Activated naive CD8-positive, alpha-beta T cell treated with anti-CD3 and anti-CD28 coated beads, Interleukin-2, amount 50 U/mL, for 24 hours (primary cell): ENCODE data around the gene POU4F1.
"Not testable (repeated sequence)": the region's sequence is repeated elsewhere in the genome, so short reads cannot be mapped to it uniquely, and the experiment has no call there.

Source experiments
- ATAC-seq: fragments of 150-1000 bp; cut with Tn5 transposase; one replicate; pipeline ENCODE4 v1.10.0; 2021
- DNase-seq: peaks from one replicate; pipeline ENCODE4 v3.0.0; 2021
- H3K27ac Mint-ChIP-seq: one replicate; pipeline ENCODE4 v1.8.0; 2021; ENCODE audit warnings: mild to moderate bottlenecking, mixed read lengths
- H3K27me3 Mint-ChIP-seq: one replicate; pipeline ENCODE4 v1.8.0; 2021; ENCODE audit warnings: mixed read lengths
- H3K36me3 Mint-ChIP-seq: one replicate; pipeline ENCODE4 v1.8.0; 2021; ENCODE audit warnings: low read depth, mixed read lengths
- H3K4me1 Mint-ChIP-seq: one replicate; pipeline ENCODE4 v1.8.0; 2021; ENCODE audit warnings: mixed read lengths
- H3K4me3 Mint-ChIP-seq: one replicate; pipeline ENCODE4 v1.8.0; 2021; ENCODE audit warnings: mild to moderate bottlenecking, moderate library complexity, mixed read lengths
- H3K9me3 Mint-ChIP-seq: one replicate; pipeline ENCODE4 v1.8.0; 2021; ENCODE audit warnings: mixed read lengths

POU4F1 gene

GRCh38 chr13:78603240-78603957 is at the start of gene POU4F1:
TSS of gene POU4F1 (minus strand) at chr13:78603552. CDS start at chr13:78603326, 226 bp downstream.
- Mint-ChIP-seq H3K27ac (peak within 1 kb of the TSS; percentile 69), H3K4me1 (peaks cover 46% of the 10 kb centered on the region), H3K27me3 (peaks cover 88% of the 10 kb centered on the region), H3K36me3 (peaks cover 4% of the 10 kb centered on the region), H3K9me3 (peaks cover 12% of the 10 kb centered on the region), H3K4me3 (peak within 1 kb of the TSS; percentile 76)
- ATAC-seq: peak; percentile 82
- peak; percentile 70 for DNase-seq

- Mint-ChIP-seq H3K4me3 (no peak overlapping the region), H3K36me3 (peaks cover 15% of the 10 kb centered on the region), H3K27me3 (no peaks in the 10 kb centered on the region), H3K9me3 (no peaks in the 10 kb centered on the region), H3K27ac (no peak overlapping the region), H3K4me1 (peaks cover 21% of the 10 kb centered on the region)
- ATAC-seq (peak; percentile 33), DNase-seq (no peak)
Observed at GRCh38 chr13:78652651-78653050, 49.3 kb upstream of the POU4F1 start.

- Mint-ChIP-seq H3K27me3 (no peaks in the 10 kb centered on the region), H3K4me3 (no peak overlapping the region), H3K36me3 (peaks cover 13% of the 10 kb centered on the region), H3K4me1 (peaks cover 17% of the 10 kb centered on the region), H3K9me3 (no peaks in the 10 kb centered on the region), H3K27ac (no peak overlapping the region)
- ATAC-seq (peak; percentile 75), DNase-seq (no peak)
Observed at GRCh38 chr13:78650717-78651083, 47.3 kb upstream of the POU4F1 start.

GRCh38 chr13:78649997-78650716 is 46.8 kb upstream of the POU4F1 start:
- Mint-ChIP-seq H3K27me3 (no peaks in the 10 kb centered on the region), H3K4me1 (peaks cover 14% of the 10 kb centered on the region), H3K4me3 (no peak overlapping the region), H3K36me3 (peaks cover 10% of the 10 kb centered on the region), H3K27ac (no peak overlapping the region), H3K9me3 (no peaks in the 10 kb centered on the region)
- no peak for DNase-seq
- peak; percentile 28 for ATAC-seq

- not testable (repeated sequence) for ATAC-seq, H3K4me3 Mint-ChIP-seq, H3K9me3 Mint-ChIP-seq, DNase-seq, H3K4me1 Mint-ChIP-seq, H3K27ac Mint-ChIP-seq, H3K27me3 Mint-ChIP-seq
- peaks cover 13% of the 10 kb centered on the region for H3K36me3 Mint-ChIP-seq
Observed at GRCh38 chr13:78647109-78647678, 43.8 kb upstream of the POU4F1 start.

DNA sequence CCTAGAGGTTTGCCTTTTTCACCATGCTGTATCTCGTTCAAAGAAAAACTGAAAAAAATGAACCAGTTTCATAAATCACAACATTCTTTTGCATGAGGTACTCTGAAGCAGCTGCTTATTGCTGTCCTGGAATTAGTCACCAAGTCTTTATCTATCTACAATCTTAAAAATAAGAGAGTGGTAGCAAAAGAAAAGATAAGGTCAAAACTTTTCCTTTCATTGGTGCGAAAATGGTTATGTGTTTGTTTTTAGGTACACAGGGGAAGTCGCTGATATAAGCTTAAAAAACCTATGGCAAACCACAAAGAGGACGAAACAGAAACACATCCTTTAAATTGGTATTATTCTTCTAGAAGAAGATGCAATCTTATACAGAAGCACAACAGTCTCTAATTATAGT is 34.9 kb upstream of the POU4F1 start:
- ATAC-seq (no peak), DNase-seq (no peak)
- no peak overlapping the region for H3K27ac Mint-ChIP-seq
- no peaks in the 10 kb centered on the region for H3K9me3 Mint-ChIP-seq
- H3K4me1 Mint-ChIP-seq: peaks cover 6% of the 10 kb centered on the region
- no peaks in the 10 kb centered on the region for H3K27me3 Mint-ChIP-seq
- peaks cover 78% of the 10 kb centered on the region for H3K36me3 Mint-ChIP-seq
- no peak overlapping the region for H3K4me3 Mint-ChIP-seq

DNA sequence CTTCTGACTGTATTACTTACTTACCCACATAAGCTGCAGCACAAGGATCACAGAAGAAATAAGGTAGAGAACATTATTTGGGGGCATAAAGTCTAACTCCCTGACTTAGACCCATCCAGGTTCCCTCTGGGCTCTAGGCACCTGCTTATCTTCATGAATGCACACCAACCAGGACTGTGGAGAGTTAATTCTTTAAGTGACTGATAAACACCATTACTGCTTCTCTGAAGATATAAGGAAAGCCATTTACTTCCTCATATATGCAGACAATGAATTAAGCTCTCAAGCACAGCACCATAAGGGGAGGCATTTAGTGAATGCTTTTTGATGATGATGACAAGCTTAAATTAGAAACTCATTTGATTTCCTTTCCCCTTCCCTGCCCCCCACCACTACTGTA is 33.1 kb upstream of the POU4F1 start:
- H3K9me3 Mint-ChIP-seq: no peaks in the 10 kb centered on the region
- peaks cover 84% of the 10 kb centered on the region for H3K36me3 Mint-ChIP-seq
- H3K27me3 Mint-ChIP-seq: no peaks in the 10 kb centered on the region
- no peak overlapping the region for H3K4me3 Mint-ChIP-seq
- H3K4me1 Mint-ChIP-seq: peaks cover 6% of the 10 kb centered on the region
- no peak overlapping the region for H3K27ac Mint-ChIP-seq
- ATAC-seq (no peak), DNase-seq (no peak)

DNA sequence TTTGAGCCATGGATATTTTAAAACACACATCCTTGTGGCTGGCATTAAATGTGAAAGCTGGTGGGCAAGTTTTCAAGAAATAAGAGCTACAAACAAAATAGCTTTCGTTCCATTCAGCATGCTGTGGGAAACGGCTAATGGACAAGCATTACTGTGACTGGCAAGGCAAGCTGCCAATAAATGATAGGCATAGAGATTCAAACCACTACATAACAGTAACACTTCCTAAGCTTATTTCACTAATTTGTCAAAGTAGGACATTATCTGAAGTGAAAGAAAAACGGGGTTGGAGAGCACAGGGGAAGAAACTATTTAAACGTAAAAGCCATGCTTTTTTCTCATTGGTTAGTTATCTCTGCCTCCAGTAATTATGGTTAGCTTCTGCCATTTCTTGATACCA is 29.6 kb upstream of the POU4F1 start:
- H3K27me3 Mint-ChIP-seq: no peaks in the 10 kb centered on the region
- no peak overlapping the region for H3K27ac Mint-ChIP-seq
- no peaks in the 10 kb centered on the region for H3K4me1 Mint-ChIP-seq
- no peaks in the 10 kb centered on the region for H3K9me3 Mint-ChIP-seq
- DNase-seq (no peak), ATAC-seq (no peak)
- no peak overlapping the region for H3K4me3 Mint-ChIP-seq
- H3K36me3 Mint-ChIP-seq: peaks cover 87% of the 10 kb centered on the region

DNA sequence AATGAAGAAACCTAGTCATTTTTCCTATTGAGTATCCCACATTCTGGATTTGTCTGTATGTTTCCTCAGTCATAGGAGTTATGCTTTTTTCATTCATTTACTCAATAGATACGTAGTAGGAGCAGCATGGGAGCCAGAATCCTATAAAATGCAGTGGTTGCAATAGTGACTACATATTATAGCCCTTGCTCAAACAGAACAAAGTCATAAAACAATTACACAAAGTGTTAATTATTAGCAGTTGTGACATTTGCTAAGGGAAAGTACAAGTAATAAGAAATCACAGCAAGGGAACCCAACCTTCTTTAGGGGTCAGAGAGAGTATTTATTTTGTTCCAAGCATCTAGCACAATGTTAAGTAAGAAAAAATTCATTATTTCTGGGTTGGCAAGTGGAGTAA is 27.7 kb upstream of the POU4F1 start:
- H3K4me1 Mint-ChIP-seq: no peaks in the 10 kb centered on the region
- no peak overlapping the region for H3K4me3 Mint-ChIP-seq
- H3K27ac Mint-ChIP-seq: no peak overlapping the region
- no peaks in the 10 kb centered on the region for H3K27me3 Mint-ChIP-seq
- ATAC-seq: no peak
- H3K9me3 Mint-ChIP-seq: no peaks in the 10 kb centered on the region
- peaks cover 85% of the 10 kb centered on the region for H3K36me3 Mint-ChIP-seq
- no peak for DNase-seq

- Mint-ChIP-seq H3K27me3 (no peaks in the 10 kb centered on the region), H3K27ac (no peak overlapping the region), H3K9me3 (no peaks in the 10 kb centered on the region), H3K4me3 (no peak overlapping the region), H3K4me1 (no peaks in the 10 kb centered on the region), H3K36me3 (peaks cover 83% of the 10 kb centered on the region)
- ATAC-seq: no peak
- no peak for DNase-seq
Observed at GRCh38 chr13:78630511-78630910, 27.2 kb upstream of the POU4F1 start.

GRCh38 chr13:78625384-78625783 is 22.0 kb upstream of the POU4F1 start:
- no peak for DNase-seq
- H3K4me3 Mint-ChIP-seq: no peak overlapping the region
- peaks cover 66% of the 10 kb centered on the region for H3K36me3 Mint-ChIP-seq
- ATAC-seq: no peak
- H3K27ac Mint-ChIP-seq: no peak overlapping the region
- H3K4me1 Mint-ChIP-seq: no peaks in the 10 kb centered on the region
- no peaks in the 10 kb centered on the region for H3K9me3 Mint-ChIP-seq
- no peaks in the 10 kb centered on the region for H3K27me3 Mint-ChIP-seq

DNA sequence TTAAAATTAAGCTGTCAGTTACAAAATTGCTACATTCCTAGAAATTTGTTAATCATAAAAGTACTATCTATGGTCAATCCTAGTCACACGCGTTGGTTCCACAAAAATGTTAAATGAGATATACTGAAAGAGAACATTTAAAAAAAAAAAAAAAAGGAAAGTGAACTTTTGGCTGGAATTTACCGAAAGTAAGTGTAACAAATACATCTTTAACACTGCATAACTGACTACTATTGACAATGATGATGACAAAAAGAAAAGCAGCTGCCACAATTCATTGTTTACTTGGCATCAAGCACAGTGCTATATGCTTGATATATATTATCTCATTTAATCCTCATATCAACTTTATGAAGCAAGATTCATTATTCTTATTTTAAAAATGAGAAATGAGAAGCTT is 19.8 kb upstream of the POU4F1 start:
- Mint-ChIP-seq H3K27ac (no peak overlapping the region), H3K4me1 (no peaks in the 10 kb centered on the region), H3K36me3 (peaks cover 58% of the 10 kb centered on the region), H3K4me3 (no peak overlapping the region), H3K27me3 (no peaks in the 10 kb centered on the region), H3K9me3 (no peaks in the 10 kb centered on the region)
- DNase-seq (no peak), ATAC-seq (no peak)

- Mint-ChIP-seq H3K27me3 (no peaks in the 10 kb centered on the region), H3K4me3 (no peak overlapping the region), H3K4me1 (no peaks in the 10 kb centered on the region), H3K27ac (no peak overlapping the region), H3K36me3 (peaks cover 60% of the 10 kb centered on the region), H3K9me3 (no peaks in the 10 kb centered on the region)
- ATAC-seq (no peak), DNase-seq (no peak)
Observed at GRCh38 chr13:78620936-78621470, 17.7 kb upstream of the POU4F1 start.

DNA sequence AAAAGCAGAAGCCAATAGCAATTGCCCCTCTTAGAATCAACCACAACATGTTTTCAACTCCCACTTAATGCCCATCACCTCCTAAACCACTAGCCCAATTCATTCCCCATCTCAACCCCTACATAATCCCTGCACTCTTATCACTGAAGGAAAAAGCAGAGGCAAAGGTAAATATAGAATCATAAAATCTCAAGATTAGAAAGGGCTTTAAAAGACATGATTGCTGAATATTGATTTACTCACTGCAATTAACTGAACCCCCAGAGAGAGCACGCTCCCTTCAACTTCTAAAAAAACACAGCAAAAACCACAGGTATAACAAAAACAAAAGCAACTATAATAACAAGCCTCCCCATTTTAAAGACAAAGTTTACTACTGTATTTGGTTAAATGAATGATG is 15.1 kb upstream of the POU4F1 start:
- no peak for DNase-seq
- H3K4me1 Mint-ChIP-seq: no peaks in the 10 kb centered on the region
- no peak overlapping the region for H3K27ac Mint-ChIP-seq
- H3K36me3 Mint-ChIP-seq: peaks cover 63% of the 10 kb centered on the region
- no peak for ATAC-seq
- H3K4me3 Mint-ChIP-seq: no peak overlapping the region
- H3K27me3 Mint-ChIP-seq: no peaks in the 10 kb centered on the region
- peaks cover 9% of the 10 kb centered on the region for H3K9me3 Mint-ChIP-seq

DNA sequence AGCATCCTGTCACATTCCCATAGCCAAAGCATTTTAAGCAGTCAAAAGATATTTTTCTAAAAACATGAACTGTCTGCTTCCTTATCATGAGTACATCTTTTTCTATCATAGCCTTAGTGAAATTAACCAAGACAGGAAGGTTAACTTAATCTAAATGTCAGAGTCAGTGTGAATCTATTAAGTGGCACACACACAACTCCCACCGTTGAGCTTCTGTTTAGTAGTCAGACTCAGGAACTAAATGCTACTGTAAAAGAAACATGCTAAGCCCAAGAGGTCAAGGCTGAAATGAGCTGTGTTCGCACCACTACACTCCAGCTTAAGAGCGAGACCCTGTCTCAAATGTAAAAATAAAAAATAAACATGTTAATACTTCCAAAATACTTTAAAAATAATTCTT is 7.7 kb upstream of the POU4F1 start:
- Mint-ChIP-seq H3K27me3 (peaks cover 57% of the 10 kb centered on the region), H3K4me1 (peaks cover 20% of the 10 kb centered on the region), H3K27ac (no peak overlapping the region), H3K36me3 (peaks cover 21% of the 10 kb centered on the region), H3K4me3 (no peak overlapping the region), H3K9me3 (peaks cover 9% of the 10 kb centered on the region)
- ATAC-seq (no peak), DNase-seq (no peak)
